Panc1 (cell line): ENCODE measurements around the gene SLC6A4. TPM values are rescaled to one million over a fixed set of nuclear protein-coding genes. Genes with fewer than 3 reads are reported as not detected.

ENCODE experiments used
- ATAC-seq: fragments of 200-7000 bp; cut with Tn5 transposase; 2 replicates; pipeline ENCODE4 v1.9.1; 2020; ENCODE audit warnings: mild to moderate bottlenecking, moderate library complexity
- BruUV-seq: library from RNA; stranded (reverse); fragments of 400-500 nt; replicated peaks from 2 replicates; lab custom pipeline; 2021; lab: Mats Ljungman, UMichigan
- CTCF ChIA-PET: fragments of 300-600 bp; sonication (Branson Sonifier 250); formaldehyde crosslinking; loops from one replicate; lab custom pipeline; 2022; ENCODE audit warnings: antibody characterized with exemption; lab: Charles Lee
- POLR2A ChIA-PET: fragments of 300-600 bp; sonication (Branson Sonifier 250); formaldehyde crosslinking; loops from one replicate; lab custom pipeline; 2022; ENCODE audit warnings: antibody characterized with exemption; lab: Charles Lee
- DNase-seq: peaks from one replicate; pipeline ENCODE4 v3.0.0-alpha.2; 2010; ENCODE audit warnings: low read depth, low spot score
- H3K27ac ChIP-seq: 2 replicates; pipeline ENCODE4 v1.5.1; 2011; ENCODE audit warnings: mild to moderate bottlenecking, low read length, inconsistent platforms
- H3K27me3 ChIP-seq: fragments of 200-500 bp; sonication (Bioruptor generic); 2 replicates; pipeline ENCODE4 v1.6.0; 2014; ENCODE audit warnings: low read length, inconsistent platforms; ENCODE audit not compliant: control insufficient read depth, insufficient read depth
- H3K36me3 ChIP-seq: fragments of 200-500 bp; sonication (Bioruptor generic); 2 replicates; pipeline ENCODE4 v1.5.1; 2014; ENCODE audit warnings: inconsistent platforms, mild to moderate bottlenecking, low read length, moderate library complexity; ENCODE audit not compliant: control insufficient read depth, insufficient read depth
- H3K4me1 ChIP-seq: 2 replicates; pipeline ENCODE4 v1.5.1; 2011; ENCODE audit warnings: inconsistent platforms, mild to moderate bottlenecking, low read length, moderate library complexity; ENCODE audit not compliant: control insufficient read depth, insufficient read depth
- H3K4me3 ChIP-seq, 2 experiments: 2 replicates each; pipeline ENCODE4 v1.5.1; 2011 to 2012; ENCODE audit warnings: low read depth in 2 of 2, low read length in 2 of 2, mild to moderate bottlenecking in 2 of 2, inconsistent platforms in 1 of 2, moderate library complexity in 1 of 2
- H3K9me3 ChIP-seq: fragments of 200-500 bp; sonication (Bioruptor generic); 2 replicates; pipeline ENCODE4 v1.5.1; 2014; ENCODE audit warnings: low read depth, mild to moderate bottlenecking, inconsistent platforms, low read length, moderate library complexity; ENCODE audit not compliant: control insufficient read depth, insufficient read depth
- CTCF ChIP-seq: fragments of 450-650 bp; IDR thresholded peaks from 2 replicates; pipeline ENCODE4 v1.5.1; 2017; ENCODE audit warnings: mild to moderate bottlenecking
- POLR2AphosphoS5 ChIP-seq: IDR thresholded peaks from 2 replicates; pipeline ENCODE4 v1.6.1; 2012; ENCODE audit warnings: mild to moderate bottlenecking, low read depth, low read length, moderate library complexity
- REST ChIP-seq, 2 experiments: IDR thresholded peaks; 2 replicates each; pipeline ENCODE4 v1.6.1; 2011 to 2012; ENCODE audit warnings: low read depth in 2 of 2, control low read depth in 1 of 2, low read length in 1 of 2, mild to moderate bottlenecking in 1 of 2, moderate library complexity in 1 of 2; ENCODE audit not compliant: insufficient read depth in 1 of 2
- SIN3A ChIP-seq: IDR thresholded peaks from 2 replicates; pipeline ENCODE4 v1.6.1; 2012; ENCODE audit warnings: low read depth, mild to moderate bottlenecking, low read length, moderate library complexity, borderline replicate concordance; ENCODE audit not compliant: insufficient read depth
- TCF7L2 ChIP-seq: IDR thresholded peaks from 2 replicates; pipeline ENCODE4 v1.6.1; 2011; ENCODE audit warnings: mild to moderate bottlenecking, low read depth, low read length, inconsistent platforms
- in situ Hi-C: cut with HindIII; loops from 2 replicates; pipeline ENCODE4 v1.10.0; 2016; ENCODE audit warnings: low sequenced_read_pairs, low pct_unique_long_range_greater_than_20kb
- intact Hi-C: fragments of 100-400 bp; cut with micrococcal nuclease; formaldehyde crosslinking; loops from one replicate; pipeline ENCODE4 v1.10.0; 2022; ENCODE audit not compliant: unreplicated experiment
- total RNA-seq: library from RNA; stranded (reverse); gene quantifications from one replicate; pipeline ENCODE4 v1.2.1, GENCODE V29; 2021; ENCODE audit not compliant: unreplicated experiment

The SLC6A4 gene
- total RNA-seq, 1 experiment from 2014 or later = not detected

DNA sequence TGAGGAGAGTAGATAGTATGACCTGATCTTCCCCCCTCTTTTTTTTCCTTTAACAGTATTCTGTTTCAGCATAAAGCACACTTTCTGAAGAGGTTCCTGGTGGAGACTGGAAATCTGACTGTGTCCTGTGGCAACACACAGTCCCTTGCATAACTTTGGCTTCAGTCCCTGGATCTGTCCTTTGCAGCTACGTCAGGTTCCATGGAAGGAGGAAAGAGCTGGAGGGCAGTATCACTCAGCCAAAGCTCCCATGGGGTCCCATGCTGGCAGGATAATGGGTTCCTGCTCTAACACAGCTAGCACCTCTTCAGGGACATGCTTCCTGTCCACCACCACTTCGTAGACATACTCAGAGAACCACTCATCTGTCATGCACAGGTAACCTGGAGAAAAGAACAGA is 13.3 kb upstream of the SLC6A4 start:
- POLR2A ChIA-PET = no interaction called here
- ATAC-seq = no peak
- no peak for TF ChIP-seq CTCF
- no peak for TF ChIP-seq TCF7L2
- no peak for TF ChIP-seq POLR2AphosphoS5
- no peak for TF ChIP-seq REST (IDR thresholded peaks at IDR 0.05; ENCODE audit: insufficient read depth in 1 of 2, low read depth in 2 of 2, low read length in 1 of 2)
- TF ChIP-seq SIN3A = no peak
- no peak overlapping the region for H3K4me3 ChIP-seq
- H3K27ac ChIP-seq = no peak overlapping the region
- in situ Hi-C loops = no loop called here
- no peak for DNase-seq
- intact Hi-C loops = no loop called here
- no peaks in the 10 kb centered on the region for H3K9me3 ChIP-seq
- BruUV-seq = no TSS peak
- no peaks in the 10 kb centered on the region for H3K4me1 ChIP-seq
- CTCF ChIA-PET = no interaction called here
- H3K27me3 ChIP-seq = no peaks in the 10 kb centered on the region
- H3K36me3 ChIP-seq = 0 out of 2 replicates have a peak, but pooled peaks cover 3% of the 10 kb centered on the region

DNA sequence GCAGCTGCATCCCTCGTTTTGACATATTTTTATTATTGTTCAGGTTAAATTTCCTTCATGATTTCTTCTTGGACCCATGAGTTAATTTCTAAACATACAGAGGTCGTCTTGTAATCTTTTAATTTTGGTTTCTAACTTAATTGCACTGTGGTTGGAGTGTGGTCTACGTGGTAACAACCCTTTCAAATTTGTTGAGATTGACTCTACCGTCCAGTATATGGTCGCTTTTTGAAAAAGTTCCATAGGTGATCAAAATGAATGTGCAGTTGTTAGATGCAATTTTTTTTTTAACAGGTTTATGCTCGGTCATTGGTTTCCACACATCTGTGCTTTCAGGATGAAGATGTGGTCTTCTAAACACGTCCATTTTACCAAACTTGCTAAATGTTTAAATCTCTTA is 11.0 kb upstream of the SLC6A4 start:
- no peaks in the 10 kb centered on the region for H3K9me3 ChIP-seq
- ATAC-seq (no peak), DNase-seq (no peak)
- TF ChIP-seq POLR2AphosphoS5 (no peak), CTCF (no peak), SIN3A (no peak), TCF7L2 (no peak)
- no peaks in the 10 kb centered on the region for H3K4me1 ChIP-seq
- no TSS peak for BruUV-seq
- intact Hi-C loops (no loop called here), in situ Hi-C loops (no loop called here)
- H3K4me3 ChIP-seq = no peak overlapping the region
- ChIA-PET CTCF (no interaction called here), POLR2A (no interaction called here)
- H3K27ac ChIP-seq = no peak overlapping the region
- 0 out of 2 replicates have a peak, but pooled peaks cover 3% of the 10 kb centered on the region for H3K36me3 ChIP-seq
- H3K27me3 ChIP-seq = no peaks in the 10 kb centered on the region
